GM13977 (cell line): Measurements from ENCODE around the gene BZW1.
"Not testable (repeated sequence)": the region's sequence is repeated elsewhere in the genome, so short reads cannot be mapped to it uniquely, and the experiment has no call there.

Source experiments
- DNase-seq: peaks from one replicate; pipeline ENCODE4 v3.0.0; 2012; ENCODE audit warnings: low spot score
- in situ Hi-C: fragments of 300-500 bp; cut with MboI; formaldehyde crosslinking; loops from one replicate; pipeline ENCODE4 v1.12.0; 2022; ENCODE audit warnings: low sequenced_read_pairs, low pct_unique_long_range_greater_than_20kb, mixed read lengths, inconsistent platforms; ENCODE audit not compliant: unreplicated experiment
- TF ChIP-seq, protein P1 (sequence below): IDR thresholded peaks from 2 replicates; pipeline ENCODE4 v1.5.1; 2012; ENCODE audit warnings: mild to moderate bottlenecking, control low read depth; ENCODE audit not compliant: insufficient read depth; ENCODE audit errors: extremely low read depth, missing control alignments

BZW1 gene

GRCh38 chr2:200797242-200797770, 14.4 kb upstream of the BZW1 start:
- in situ Hi-C loops, result no loop called here
- DNase-seq, result no peak
- TF ChIP-seq, protein P1, sequence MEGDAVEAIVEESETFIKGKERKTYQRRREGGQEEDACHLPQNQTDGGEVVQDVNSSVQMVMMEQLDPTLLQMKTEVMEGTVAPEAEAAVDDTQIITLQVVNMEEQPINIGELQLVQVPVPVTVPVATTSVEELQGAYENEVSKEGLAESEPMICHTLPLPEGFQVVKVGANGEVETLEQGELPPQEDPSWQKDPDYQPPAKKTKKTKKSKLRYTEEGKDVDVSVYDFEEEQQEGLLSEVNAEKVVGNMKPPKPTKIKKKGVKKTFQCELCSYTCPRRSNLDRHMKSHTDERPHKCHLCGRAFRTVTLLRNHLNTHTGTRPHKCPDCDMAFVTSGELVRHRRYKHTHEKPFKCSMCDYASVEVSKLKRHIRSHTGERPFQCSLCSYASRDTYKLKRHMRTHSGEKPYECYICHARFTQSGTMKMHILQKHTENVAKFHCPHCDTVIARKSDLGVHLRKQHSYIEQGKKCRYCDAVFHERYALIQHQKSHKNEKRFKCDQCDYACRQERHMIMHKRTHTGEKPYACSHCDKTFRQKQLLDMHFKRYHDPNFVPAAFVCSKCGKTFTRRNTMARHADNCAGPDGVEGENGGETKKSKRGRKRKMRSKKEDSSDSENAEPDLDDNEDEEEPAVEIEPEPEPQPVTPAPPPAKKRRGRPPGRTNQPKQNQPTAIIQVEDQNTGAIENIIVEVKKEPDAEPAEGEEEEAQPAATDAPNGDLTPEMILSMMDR, result no peak

DNA sequence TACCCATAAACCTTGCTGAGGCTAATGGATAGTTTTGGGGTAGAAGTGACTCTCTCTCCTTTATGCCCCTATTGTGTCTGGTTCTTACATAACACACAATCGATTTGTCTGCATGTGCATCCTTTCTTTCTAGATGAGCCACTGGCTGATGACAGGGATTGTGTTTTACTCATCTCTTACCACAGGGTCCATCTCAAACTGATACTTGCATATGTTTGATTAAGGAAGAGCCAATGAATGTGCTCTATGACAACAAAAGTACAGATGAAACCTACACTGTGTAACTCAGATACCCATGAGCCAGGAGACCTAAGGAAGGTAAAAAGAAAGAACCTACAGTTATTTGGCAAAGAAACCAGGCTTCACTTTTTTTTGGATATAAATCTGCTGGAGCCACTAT, 13.2 kb upstream of the BZW1 start:
- TF ChIP-seq, protein P1, result no peak
- in situ Hi-C loops, result no loop called here
- no peak for DNase-seq

DNA sequence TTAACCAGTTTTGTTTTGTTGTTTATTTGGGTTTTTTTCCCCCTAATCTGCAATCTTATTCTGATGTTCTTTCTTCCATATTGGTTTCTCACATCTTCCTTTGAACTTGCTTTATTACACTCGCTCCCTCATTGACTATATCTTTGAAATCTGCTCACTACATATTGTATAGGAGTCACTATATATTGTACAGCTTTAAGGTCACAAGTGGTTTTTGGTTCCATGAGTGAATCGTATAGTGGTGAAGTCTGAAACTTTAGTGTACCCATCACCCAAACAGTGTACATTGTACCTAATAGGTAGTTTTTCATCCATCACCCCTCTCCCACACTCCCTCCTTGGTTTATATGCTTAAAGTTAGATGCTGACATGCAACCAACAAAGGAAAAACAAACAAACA, 11.3 kb upstream of the BZW1 start:
- in situ Hi-C loops, result no loop called here
- TF ChIP-seq, protein P1, result no peak
- DNase-seq, result no peak

DNA sequence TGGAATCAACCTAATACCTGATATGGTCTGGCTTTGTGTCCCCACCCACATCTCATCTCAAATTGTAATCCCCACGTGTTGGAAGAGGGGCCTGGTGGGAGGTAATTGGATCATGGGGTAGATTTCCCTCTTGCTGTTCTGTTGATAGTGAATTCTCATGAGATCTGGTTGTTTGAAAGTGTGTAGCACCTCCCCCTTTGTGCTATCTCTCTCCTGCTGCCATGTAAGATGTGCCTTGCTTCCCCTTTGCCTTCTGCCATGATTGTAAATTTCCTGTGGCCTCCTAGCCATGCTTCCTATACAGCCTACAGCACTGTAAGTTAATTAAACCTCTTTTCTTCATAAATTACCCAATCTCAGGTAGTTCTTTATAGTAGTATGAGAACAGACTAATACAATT, 10.3 kb upstream of the BZW1 start:
- in situ Hi-C loops, DNase-seq: not testable (repeated sequence)

- in situ Hi-C loops, result no loop called here
- TF ChIP-seq, protein P1, result no peak
- no peak for DNase-seq
These were observed 2.0 kb upstream of the BZW1 start for GRCh38 chr2:200809506-200810251.

DNA sequence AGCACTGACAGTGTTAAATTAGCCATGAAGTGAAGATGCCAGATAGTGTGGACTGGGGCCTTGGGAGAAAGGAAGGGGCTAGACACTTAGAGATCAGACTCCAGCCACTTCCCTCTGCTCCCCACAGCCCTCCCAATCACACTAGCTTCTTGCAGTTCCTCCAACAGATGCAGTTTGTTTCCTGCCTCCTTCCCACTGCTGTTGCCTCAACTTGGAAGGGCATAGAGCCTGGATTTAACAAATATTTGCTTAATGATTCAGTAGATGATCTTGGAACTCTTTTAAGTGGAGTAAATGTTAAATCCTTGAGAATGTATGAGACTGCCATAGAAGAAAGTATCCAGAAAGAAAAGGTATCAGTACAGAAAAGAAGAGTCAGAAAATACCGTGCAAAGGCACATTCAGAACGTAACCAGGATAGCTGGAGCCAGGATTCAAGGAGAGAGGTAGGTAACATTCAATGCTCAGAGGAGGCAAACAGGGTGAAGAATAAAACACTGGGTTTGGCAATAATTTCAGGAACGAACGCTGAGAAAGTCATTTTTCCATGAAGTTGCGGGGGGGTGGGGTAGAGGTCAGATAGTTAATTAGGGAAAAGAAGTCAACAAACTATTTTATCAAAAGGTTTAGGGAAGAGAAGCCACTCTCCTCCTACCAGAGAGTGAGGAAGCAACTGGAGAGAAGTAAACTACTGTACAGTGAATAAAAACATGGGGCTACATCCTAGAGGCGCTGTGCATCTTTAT, 1.3 kb upstream of the BZW1 start:
- DNase-seq, result no peak
- in situ Hi-C loops, result no loop called here
- TF ChIP-seq, protein P1, result no peak

DNA sequence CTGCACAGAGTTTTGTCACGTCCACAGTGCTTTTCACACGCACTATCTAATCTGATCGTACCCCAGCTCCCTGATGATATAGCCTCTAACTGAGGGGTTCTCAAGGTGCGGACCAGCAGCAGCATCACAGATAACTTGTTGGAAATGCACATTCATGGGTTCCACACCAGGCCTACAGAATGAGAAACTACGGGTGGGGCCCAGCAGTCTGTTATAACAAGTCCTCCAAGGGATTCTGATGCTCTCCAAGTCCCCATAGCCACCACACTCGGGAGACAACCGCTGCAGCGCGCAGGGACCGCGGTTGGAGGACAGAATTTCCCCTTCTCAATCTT, 745 bp upstream of the BZW1 start:
- no peak for DNase-seq
- TF ChIP-seq, protein P1, result no peak
- in situ Hi-C loops, result no loop called here
